ENCODE results near the gene CEP128. TPM values are rescaled to one million over a fixed set of nuclear protein-coding genes. Genes with fewer than 3 reads are reported as not detected.

CEP128 gene
- total and polyA plus RNA-seq, 5 experiments from 2014 or later, result 2.0 to 8.7 (median 3.1) TPM

DNA sequence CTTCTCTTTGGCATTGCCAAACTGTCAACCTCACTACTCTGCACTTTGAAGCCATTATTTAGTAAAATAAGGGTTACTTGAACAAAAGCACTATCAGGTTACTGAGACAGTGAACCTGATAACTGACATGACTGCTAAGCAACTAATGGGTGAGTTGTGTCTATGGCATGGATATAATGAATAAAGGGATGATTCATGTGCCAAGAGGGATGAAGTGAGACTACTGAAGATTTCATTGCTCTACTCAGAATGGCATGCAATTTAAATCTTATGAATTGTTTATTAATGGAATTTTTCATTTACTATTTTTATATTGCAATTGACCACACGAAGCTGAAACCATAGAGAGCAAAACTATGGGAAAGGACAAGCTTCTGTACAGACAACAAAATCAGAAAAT lies 74.4 kb downstream of the CEP128 start:
- peaks cover 3 to 42% (median 37%) of the 10 kb centered on the region in 3 donors for H3K36me3 Mint-ChIP-seq
- H3K4me3 Mint-ChIP-seq, result no peak overlapping the region
- POLR2A ChIA-PET, result no interaction called here
- no peak for ATAC-seq
- no peaks in the 10 kb centered on the region for H3K27me3 Mint-ChIP-seq
- no peak overlapping the region for H3K27ac Mint-ChIP-seq
- no peak for DNase-seq
- no peaks in the 10 kb centered on the region for H3K4me1 Mint-ChIP-seq
- peaks cover 8 to 55% (median 41%) of the 10 kb centered on the region in 9 donors for H3K9me3 Mint-ChIP-seq

DNA sequence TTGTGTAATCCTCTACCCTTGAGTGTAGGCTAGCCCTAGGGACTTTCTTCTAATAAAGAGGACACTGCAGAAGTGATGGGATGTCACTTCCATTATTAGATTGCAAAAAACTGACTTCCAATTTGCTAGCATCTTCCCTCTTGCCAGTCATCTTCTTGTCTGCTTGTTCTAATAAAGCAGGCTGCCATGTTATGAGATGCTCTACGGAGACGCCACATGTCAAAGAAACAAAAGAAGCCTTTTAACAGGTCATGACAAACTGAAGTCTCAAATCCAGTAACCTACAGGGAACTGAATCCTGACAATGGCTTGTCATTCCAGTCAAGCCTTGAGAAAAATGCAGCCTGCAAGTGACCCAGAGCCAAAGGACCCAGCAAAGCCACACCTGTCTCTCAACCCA lies 76.0 kb downstream of the CEP128 start:
- ATAC-seq (no peak), DNase-seq (no peak)
- H3K27ac Mint-ChIP-seq, result no peak overlapping the region
- peaks cover 8 to 47% (median 32%) of the 10 kb centered on the region in 9 donors for H3K9me3 Mint-ChIP-seq
- peaks cover 3 to 35% (median 35%) of the 10 kb centered on the region in 3 donors for H3K36me3 Mint-ChIP-seq
- H3K4me1 Mint-ChIP-seq, result no peaks in the 10 kb centered on the region
- POLR2A ChIA-PET, result no interaction called here
- no peak overlapping the region for H3K4me3 Mint-ChIP-seq
- no peaks in the 10 kb centered on the region for H3K27me3 Mint-ChIP-seq

DNA sequence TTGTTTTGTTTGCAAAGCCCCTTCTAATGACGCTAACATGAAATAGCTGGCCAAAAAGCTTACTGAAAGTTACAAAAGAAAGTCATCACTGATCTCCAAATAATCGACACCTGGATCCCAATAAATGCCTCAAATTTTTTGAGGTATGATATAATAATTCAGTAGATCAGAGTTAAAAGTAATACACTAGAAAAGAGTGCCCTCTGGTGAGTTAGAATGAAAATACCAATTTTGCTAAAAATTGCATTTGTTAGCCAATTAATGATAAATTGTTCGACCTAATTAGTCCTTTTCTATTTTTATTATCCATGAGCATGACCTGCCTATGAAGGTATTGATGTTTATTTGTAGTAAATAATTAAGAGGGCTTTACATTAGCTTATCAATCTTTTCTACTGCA lies 78.6 kb downstream of the CEP128 start:
- H3K27me3 Mint-ChIP-seq, result no peaks in the 10 kb centered on the region
- H3K4me3 Mint-ChIP-seq, result no peak overlapping the region
- H3K9me3 Mint-ChIP-seq, result peaks cover 0 to 22% (median 12%) of the 10 kb centered on the region in 9 donors
- DNase-seq (no peak), ATAC-seq (no peak)
- H3K27ac Mint-ChIP-seq, result no peak overlapping the region
- H3K4me1 Mint-ChIP-seq, result no peaks in the 10 kb centered on the region
- POLR2A ChIA-PET, result no interaction called here
- H3K36me3 Mint-ChIP-seq, result peaks cover 3 to 15% (median 12%) of the 10 kb centered on the region in 3 donors

DNA sequence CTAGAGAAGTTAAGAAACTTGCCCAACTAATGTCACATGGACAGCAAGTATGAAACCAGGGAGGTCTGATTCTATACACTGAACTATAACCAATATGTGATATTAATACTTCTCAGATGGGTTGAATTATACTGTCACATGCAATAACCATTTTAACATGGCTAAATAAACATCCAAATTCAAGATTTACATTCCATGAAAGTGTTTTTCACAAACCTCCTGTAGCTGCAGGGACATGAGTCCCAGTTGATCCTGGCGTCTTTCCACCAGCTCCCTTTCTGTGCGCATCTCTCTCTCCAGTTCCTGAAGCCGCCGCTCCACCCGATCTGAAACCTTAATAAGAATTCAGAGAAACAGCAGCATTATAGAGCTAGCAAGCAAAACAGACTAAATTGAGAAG lies 79.0 kb downstream of the CEP128 start:
- Mint-ChIP-seq H3K4me1 (no peaks in the 10 kb centered on the region), H3K9me3 (peaks cover 0 to 17% (median 7%) of the 10 kb centered on the region in 9 donors), H3K36me3 (peaks cover 3 to 11% (median 7%) of the 10 kb centered on the region in 3 donors), H3K4me3 (no peak overlapping the region), H3K27ac (peak overlapping the region in 1 of 10 donors; percentile 24), H3K27me3 (no peaks in the 10 kb centered on the region)
- POLR2A ChIA-PET, result no interaction called here
- DNase-seq (no peak), ATAC-seq (no peak)

DNA sequence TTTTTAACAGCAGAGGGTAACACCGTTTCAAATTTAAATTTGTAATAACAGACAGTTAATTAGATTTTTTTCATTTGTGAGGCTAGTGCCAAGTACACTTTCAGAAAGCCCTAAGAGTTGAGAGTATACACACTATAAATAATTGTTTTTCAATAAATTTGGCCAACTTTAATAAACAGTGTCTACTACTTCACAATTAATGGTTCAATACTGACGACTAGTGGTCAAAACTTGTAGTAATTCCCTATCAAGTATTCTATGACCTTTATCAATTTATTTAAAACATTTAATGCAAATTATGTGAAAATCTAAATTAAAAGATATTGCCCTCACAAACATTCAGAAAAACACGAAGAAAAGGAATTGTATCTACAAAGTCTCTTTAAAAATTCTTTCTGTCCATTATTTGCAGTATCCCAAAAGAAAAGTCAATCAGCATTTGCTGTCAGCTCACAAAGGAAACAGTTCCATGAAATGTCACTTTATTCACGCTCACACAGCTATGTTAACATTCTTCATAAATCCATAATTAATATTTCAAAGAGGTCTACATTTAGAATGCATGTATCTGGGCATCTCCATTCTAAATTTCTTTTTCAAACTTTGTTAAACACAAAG lies 91.2 kb downstream of the CEP128 start:
- Mint-ChIP-seq H3K4me1 (peaks cover 0 to 2% (median 0%) of the 10 kb centered on the region in 4 donors), H3K27ac (no peak overlapping the region), H3K4me3 (no peak overlapping the region), H3K36me3 (peaks cover 0 to 2% (median 0%) of the 10 kb centered on the region in 3 donors), H3K27me3 (no peaks in the 10 kb centered on the region), H3K9me3 (no peaks in the 10 kb centered on the region)
- POLR2A ChIA-PET, result no interaction called here
- ATAC-seq (no peak), DNase-seq (peak in 2 of 10 donors; percentile 13 to 14)

DNA sequence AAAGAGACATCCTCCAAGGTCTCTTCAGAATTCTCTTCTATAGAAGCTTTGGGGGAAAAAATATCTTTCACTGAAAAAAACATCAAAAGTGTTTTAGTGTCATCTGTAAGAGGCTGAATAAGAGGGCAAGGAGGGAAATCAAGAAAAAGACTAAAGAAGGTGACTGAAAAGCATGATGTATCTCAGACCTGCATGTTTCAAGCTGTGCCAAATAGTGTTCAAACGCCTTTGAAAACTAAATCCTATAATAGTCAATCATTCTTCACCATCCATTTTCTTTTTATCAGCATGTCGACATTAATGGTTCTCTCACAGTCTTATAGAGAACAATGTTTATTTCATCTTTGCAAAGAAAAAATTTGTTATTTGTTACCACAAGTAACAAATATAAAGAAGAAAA lies 94.5 kb downstream of the CEP128 start:
- POLR2A ChIA-PET, result no interaction called here
- Mint-ChIP-seq H3K27ac (no peak overlapping the region), H3K9me3 (no peaks in the 10 kb centered on the region), H3K4me1 (peaks cover 0 to 2% (median 0%) of the 10 kb centered on the region in 4 donors), H3K27me3 (no peaks in the 10 kb centered on the region), H3K4me3 (no peak overlapping the region), H3K36me3 (peaks cover 0 to 2% (median 0%) of the 10 kb centered on the region in 3 donors)
- DNase-seq (no peak), ATAC-seq (no peak)

DNA sequence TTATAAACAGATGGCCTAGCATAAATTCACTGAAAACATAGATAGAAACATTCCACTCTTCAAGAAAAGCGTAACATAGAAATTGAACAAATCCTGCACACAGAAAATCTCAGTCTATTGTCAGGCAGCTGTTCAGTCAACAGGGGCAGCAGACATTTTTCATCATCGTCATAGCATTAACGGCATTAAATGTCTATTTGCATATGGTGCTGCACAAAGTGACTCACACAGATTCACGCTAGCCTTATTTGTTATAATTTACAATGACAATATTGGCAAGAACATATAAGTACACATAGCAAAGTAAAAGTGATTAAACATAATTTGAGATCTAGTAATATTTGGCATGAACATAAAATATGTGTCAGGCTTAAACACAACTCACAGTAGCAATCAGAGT lies 95.7 kb downstream of the CEP128 start:
- H3K9me3 Mint-ChIP-seq, result no peaks in the 10 kb centered on the region
- DNase-seq (no peak), ATAC-seq (no peak)
- POLR2A ChIA-PET, result no interaction called here
- H3K4me3 Mint-ChIP-seq, result no peak overlapping the region
- peaks cover 0 to 2% (median 0%) of the 10 kb centered on the region in 3 donors for H3K36me3 Mint-ChIP-seq
- no peaks in the 10 kb centered on the region for H3K27me3 Mint-ChIP-seq
- no peak overlapping the region for H3K27ac Mint-ChIP-seq
- H3K4me1 Mint-ChIP-seq, result peaks cover 0 to 2% (median 0%) of the 10 kb centered on the region in 4 donors

DNA sequence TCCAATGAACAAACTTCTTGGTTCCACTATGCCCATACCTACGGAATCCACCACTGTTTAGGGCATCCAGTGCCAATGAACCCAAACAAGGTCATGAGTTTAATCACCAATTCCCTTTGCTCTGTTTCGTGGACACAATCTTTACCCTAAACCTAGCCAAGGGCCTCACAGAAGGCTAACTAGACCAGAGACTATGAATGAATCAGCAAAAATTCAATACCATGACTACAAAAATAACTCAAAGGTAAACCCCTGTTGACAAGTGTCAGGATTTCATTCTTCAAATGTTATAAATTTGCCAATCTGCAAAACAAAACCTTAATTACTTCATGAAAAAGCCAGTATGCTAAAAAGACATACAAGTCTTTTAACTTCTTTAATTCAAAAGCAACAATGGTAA lies 96.7 kb downstream of the CEP128 start:
- ATAC-seq (no peak), DNase-seq (no peak)
- Mint-ChIP-seq H3K27me3 (no peaks in the 10 kb centered on the region), H3K4me3 (no peak overlapping the region), H3K4me1 (peaks cover 0 to 2% (median 0%) of the 10 kb centered on the region in 4 donors), H3K27ac (no peak overlapping the region), H3K9me3 (no peaks in the 10 kb centered on the region), H3K36me3 (peaks cover 0 to 2% (median 0%) of the 10 kb centered on the region in 3 donors)
- POLR2A ChIA-PET, result no interaction called here

DNA sequence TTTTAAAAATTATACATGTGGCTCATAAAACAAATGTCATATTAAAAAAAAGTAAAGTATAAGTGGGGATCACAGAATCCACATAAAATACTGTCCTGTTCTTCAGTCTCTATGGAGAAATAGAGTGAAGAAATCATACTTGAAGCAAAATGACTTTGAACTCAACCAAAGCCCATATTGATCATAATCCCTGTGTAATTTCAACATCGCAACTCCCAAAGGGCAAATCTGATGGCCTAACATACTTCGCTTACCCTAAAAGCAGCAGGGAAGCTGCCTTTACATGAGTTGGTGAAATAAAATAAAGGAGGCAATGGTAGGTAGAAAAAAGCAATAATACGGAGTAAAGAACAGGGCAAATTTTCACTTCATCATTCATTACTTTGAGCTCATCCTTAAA lies 101.8 kb downstream of the CEP128 start:
- no peaks in the 10 kb centered on the region for H3K27me3 Mint-ChIP-seq
- no peaks in the 10 kb centered on the region for H3K9me3 Mint-ChIP-seq
- DNase-seq (no peak), ATAC-seq (no peak)
- POLR2A ChIA-PET, result no interaction called here
- H3K4me1 Mint-ChIP-seq, result no peaks in the 10 kb centered on the region
- no peak overlapping the region for H3K27ac Mint-ChIP-seq
- peaks cover 0 to 2% (median 0%) of the 10 kb centered on the region in 3 donors for H3K36me3 Mint-ChIP-seq
- no peak overlapping the region for H3K4me3 Mint-ChIP-seq

DNA sequence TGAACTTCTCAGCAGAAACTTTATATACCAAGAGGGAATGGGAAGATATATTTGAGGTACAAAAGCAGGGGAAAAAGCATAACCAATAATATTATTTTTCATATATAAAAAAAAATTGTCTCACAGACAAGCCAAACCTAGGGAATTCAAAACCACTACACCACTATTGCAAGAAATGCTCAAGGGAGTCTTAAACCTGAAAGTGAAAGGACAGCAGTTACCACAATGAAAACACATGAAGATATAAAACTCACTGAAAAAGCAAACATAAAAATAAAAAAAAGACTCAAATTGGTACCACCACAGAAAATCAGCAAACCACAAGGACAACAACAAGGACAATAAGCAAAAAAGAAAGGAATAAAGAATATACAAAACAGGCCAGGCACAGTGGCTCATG lies 131.9 kb downstream of the CEP128 start:
- Mint-ChIP-seq H3K9me3 (peaks cover 18 to 44% (median 29%) of the 10 kb centered on the region in 9 donors), H3K4me1 (no peaks in the 10 kb centered on the region), H3K27me3 (no peaks in the 10 kb centered on the region), H3K4me3 (no peak overlapping the region), H3K27ac (no peak overlapping the region), H3K36me3 (peaks cover 0 to 28% (median 27%) of the 10 kb centered on the region in 3 donors)
- no peak for ATAC-seq
- POLR2A ChIA-PET, result no interaction called here
- DNase-seq, result no peak

DNA sequence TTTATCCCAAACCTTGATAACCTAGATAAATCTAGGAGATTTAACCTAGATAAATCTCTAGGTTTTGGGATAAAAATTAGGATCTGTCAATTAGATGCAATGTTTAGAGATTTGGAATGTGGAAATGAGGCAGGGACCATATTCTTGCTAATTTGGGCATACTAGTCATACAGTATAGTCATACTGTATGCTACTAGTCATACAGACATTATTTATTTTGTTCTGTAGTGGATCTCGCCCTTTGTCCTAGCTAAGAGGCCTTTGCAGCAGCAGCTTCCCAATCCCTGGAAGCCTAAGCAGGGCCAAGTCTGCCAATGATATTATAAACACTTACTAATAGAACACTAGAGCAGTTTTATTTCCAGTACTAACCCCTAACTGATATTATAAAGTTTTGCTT lies 136.4 kb downstream of the CEP128 start:
- ATAC-seq, result no peak
- Mint-ChIP-seq H3K9me3 (peaks cover 18 to 37% (median 30%) of the 10 kb centered on the region in 9 donors), H3K27ac (no peak overlapping the region)

DNA sequence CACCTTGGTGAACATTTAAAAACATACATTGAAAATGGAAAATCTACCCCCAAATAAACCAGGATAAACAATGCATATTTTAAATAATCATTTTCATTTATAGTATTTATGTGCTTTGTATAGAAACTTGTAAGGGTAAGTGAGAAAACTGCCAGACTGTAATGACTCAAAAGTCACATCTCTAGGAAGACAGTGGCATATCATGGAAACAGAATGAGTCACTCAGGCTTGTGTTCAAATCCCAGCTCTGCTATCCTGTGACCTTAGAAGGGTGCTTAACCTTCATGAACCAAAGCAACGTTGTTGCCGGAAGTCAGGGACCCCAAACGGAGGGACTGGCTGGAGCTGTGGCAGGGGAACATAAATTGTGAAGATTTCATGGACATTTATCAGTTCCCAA lies 142.7 kb downstream of the CEP128 start:
- peaks cover 10 to 33% (median 17%) of the 10 kb centered on the region in 9 donors for H3K9me3 Mint-ChIP-seq
- ATAC-seq (no peak), DNase-seq (no peak)
- H3K27ac Mint-ChIP-seq, result no peak overlapping the region
- no peaks in the 10 kb centered on the region for H3K4me1 Mint-ChIP-seq
- POLR2A ChIA-PET, result no interaction called here
- H3K27me3 Mint-ChIP-seq, result no peaks in the 10 kb centered on the region
- no peak overlapping the region for H3K4me3 Mint-ChIP-seq
- H3K36me3 Mint-ChIP-seq, result peaks cover 2 to 30% (median 16%) of the 10 kb centered on the region in 3 donors

More for the DNA sequence above, 136.4 kb downstream of the CEP128 start:
- no peak for DNase-seq
- Mint-ChIP-seq H3K36me3 (peaks cover 2 to 32% (median 28%) of the 10 kb centered on the region in 3 donors), H3K4me3 (no peak overlapping the region), H3K27me3 (no peaks in the 10 kb centered on the region), H3K4me1 (no peaks in the 10 kb centered on the region)
- POLR2A ChIA-PET, result no interaction called here

DNA sequence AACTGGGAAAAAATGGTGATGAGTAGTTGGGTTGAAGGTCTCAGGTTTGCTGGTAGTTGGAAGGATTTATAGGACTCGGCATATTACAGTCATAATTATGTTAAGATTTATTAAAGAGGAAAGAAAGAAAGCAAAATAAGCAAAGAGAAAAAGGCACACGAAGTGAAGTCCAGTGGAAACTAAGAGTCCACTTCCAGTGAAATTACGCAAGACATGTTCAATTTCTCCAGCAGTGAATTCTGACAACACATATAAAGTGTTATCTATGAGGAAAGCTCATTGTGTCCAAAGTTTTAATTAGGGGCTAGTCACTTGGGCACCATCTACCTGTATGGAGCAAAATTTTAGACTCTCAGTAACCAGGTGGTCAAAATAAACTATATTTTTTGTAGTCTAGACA lies 143.3 kb downstream of the CEP128 start:
- POLR2A ChIA-PET, result no interaction called here
- DNase-seq, result no peak

DNA sequence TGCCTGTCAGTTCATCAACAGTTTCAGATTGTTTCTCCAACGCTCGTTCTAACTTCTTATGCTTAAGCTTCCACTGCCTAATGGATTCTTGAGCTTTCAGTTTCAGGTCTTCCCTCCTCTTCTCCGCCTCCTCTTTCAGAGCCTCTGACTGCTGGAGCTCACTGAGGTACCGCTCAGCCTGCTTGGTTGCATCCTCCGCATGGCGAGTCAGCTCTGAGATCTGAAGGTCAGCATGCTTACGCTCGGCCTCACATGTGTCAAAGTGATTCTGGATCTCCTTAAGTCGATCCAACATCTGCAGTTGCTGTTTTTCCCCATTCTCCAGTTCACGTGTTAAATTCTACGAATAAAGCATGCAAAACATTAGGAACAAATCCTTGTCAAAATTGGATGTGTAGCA lies 148.8 kb downstream of the CEP128 start:
- DNase-seq (no peak), ATAC-seq (no peak)
- Mint-ChIP-seq H3K27ac (no peak overlapping the region), H3K27me3 (no peaks in the 10 kb centered on the region), H3K9me3 (no peaks in the 10 kb centered on the region), H3K4me1 (no peaks in the 10 kb centered on the region), H3K4me3 (peak overlapping the region in 1 of 10 donors; percentile 52), H3K36me3 (peaks cover 4 to 22% (median 5%) of the 10 kb centered on the region in 3 donors)
- POLR2A ChIA-PET, result no interaction called here

More for the DNA sequence above, 143.3 kb downstream of the CEP128 start:
- H3K4me3 Mint-ChIP-seq, result no peak overlapping the region
- peaks cover 10 to 33% (median 17%) of the 10 kb centered on the region in 9 donors for H3K9me3 Mint-ChIP-seq
- no peaks in the 10 kb centered on the region for H3K4me1 Mint-ChIP-seq
- no peaks in the 10 kb centered on the region for H3K27me3 Mint-ChIP-seq
- ATAC-seq, result no peak
- H3K27ac Mint-ChIP-seq, result no peak overlapping the region
- H3K36me3 Mint-ChIP-seq, result peaks cover 2 to 30% (median 16%) of the 10 kb centered on the region in 3 donors
